CD4-positive, alpha-beta memory T cell (primary cell): ENCODE measurements around the gene TNS1. TPM values are rescaled to one million over a fixed set of nuclear protein-coding genes. Genes with fewer than 3 reads are reported as not detected.
"Not testable (repeated sequence)": the region's sequence is repeated elsewhere in the genome, so short reads cannot be mapped to it uniquely, and the experiment has no call there.

Experiments used
- CTCF ChIA-PET: fragments of 350-600 bp; sonication (Branson Sonifier 250); formaldehyde crosslinking; loops from one replicate; lab custom pipeline; 2021; ENCODE audit warnings: inconsistent platforms; ENCODE audit not compliant: partially characterized antibody; lab: Charles Lee
- POLR2A ChIA-PET: fragments of 350-600 bp; sonication (Branson Sonifier 250); formaldehyde crosslinking; loops from one replicate; lab custom pipeline; 2021; ENCODE audit not compliant: partially characterized antibody; lab: Charles Lee
- DNase-seq, 5 donors: peaks; one replicate each; pipeline versions ENCODE4 v3.0.0 to v3.0.0-alpha.2; 2020 to 2022; ENCODE audit warnings: mixed read lengths in 1 of 5
- H3K27ac ChIP-seq: one replicate; pipeline ENCODE4 v1.7.0; 2013; ENCODE audit warnings: low read depth, low read length
- H3K27me3 ChIP-seq: 2 replicates; pipeline ENCODE4 v1.7.0; 2013; ENCODE audit warnings: mild to moderate bottlenecking, low read length, moderate library complexity; ENCODE audit not compliant: insufficient read depth
- H3K36me3 ChIP-seq: 2 replicates; pipeline ENCODE4 v1.7.0; 2013; ENCODE audit warnings: mild to moderate bottlenecking, low read length, moderate library complexity; ENCODE audit not compliant: insufficient read depth
- H3K4me1 ChIP-seq: 2 replicates; pipeline ENCODE4 v1.7.0; 2013; ENCODE audit warnings: mild to moderate bottlenecking, low read length, moderate library complexity; ENCODE audit not compliant: insufficient read depth
- H3K4me3 ChIP-seq, 2 donors: one replicate each; pipeline ENCODE4 v1.7.0; 2013; ENCODE audit warnings: low read length in 2 of 2, mild to moderate bottlenecking in 1 of 2
- H3K9me3 ChIP-seq, 2 donors: one replicate each; pipeline ENCODE4 v1.7.0; 2013; ENCODE audit warnings: low read length in 2 of 2, control low read depth in 1 of 2; ENCODE audit not compliant: control insufficient read depth in 1 of 2
- H3K27ac Mint-ChIP-seq, 7 donors: one replicate each; pipeline ENCODE4 v1.8.0; 2020 to 2021; ENCODE audit warnings: mixed read lengths in 7 of 7, mild to moderate bottlenecking in 6 of 7, inconsistent platforms in 3 of 7, moderate library complexity in 3 of 7
- H3K27me3 Mint-ChIP-seq, 2 donors: one replicate each; pipeline ENCODE4 v1.8.0; 2020 to 2021; ENCODE audit warnings: mixed read lengths in 2 of 2
- H3K36me3 Mint-ChIP-seq, 2 donors: one replicate each; pipeline ENCODE4 v1.8.0; 2020 to 2021; ENCODE audit warnings: mixed read lengths in 2 of 2, inconsistent platforms in 1 of 2, mild to moderate bottlenecking in 1 of 2
- H3K4me1 Mint-ChIP-seq, 4 donors: one replicate each; pipeline ENCODE4 v1.8.0; 2020 to 2021; ENCODE audit warnings: mixed read lengths in 4 of 4, mild to moderate bottlenecking in 1 of 4
- H3K4me3 Mint-ChIP-seq, 8 donors: one replicate each; pipeline ENCODE4 v1.8.0; 2020 to 2021; ENCODE audit warnings: mixed read lengths in 8 of 8, mild to moderate bottlenecking in 7 of 8, moderate library complexity in 6 of 8, inconsistent platforms in 3 of 8
- H3K9me3 Mint-ChIP-seq, 8 donors: one replicate each; pipeline ENCODE4 v1.8.0; 2020 to 2021; ENCODE audit warnings: mixed read lengths in 8 of 8, mild to moderate bottlenecking in 5 of 8, inconsistent platforms in 3 of 8, moderate library complexity in 1 of 8
- intact Hi-C: fragments of 100-400 bp; cut with micrococcal nuclease; formaldehyde crosslinking; loops from one replicate; pipeline ENCODE4 v1.15.1; 2023
- polyA plus RNA-seq, 2 donors: library from polyadenylated mRNA; unstranded; fragments of 300-500 nt; fragmentation: Illumina TruSeq; gene quantifications; one replicate each; pipeline ENCODE4 v1.2.3, GENCODE V29; 2021
- total RNA-seq, 2 experiments: library from RNA; stranded (reverse); gene quantifications; one replicate each; pipeline ENCODE4 v1.2.3, GENCODE V29; 2021

Gene TNS1
- total and polyA plus RNA-seq, 4 experiments from 2014 or later, result 0.78 to 1.2 TPM; not detected in 2

DNA sequence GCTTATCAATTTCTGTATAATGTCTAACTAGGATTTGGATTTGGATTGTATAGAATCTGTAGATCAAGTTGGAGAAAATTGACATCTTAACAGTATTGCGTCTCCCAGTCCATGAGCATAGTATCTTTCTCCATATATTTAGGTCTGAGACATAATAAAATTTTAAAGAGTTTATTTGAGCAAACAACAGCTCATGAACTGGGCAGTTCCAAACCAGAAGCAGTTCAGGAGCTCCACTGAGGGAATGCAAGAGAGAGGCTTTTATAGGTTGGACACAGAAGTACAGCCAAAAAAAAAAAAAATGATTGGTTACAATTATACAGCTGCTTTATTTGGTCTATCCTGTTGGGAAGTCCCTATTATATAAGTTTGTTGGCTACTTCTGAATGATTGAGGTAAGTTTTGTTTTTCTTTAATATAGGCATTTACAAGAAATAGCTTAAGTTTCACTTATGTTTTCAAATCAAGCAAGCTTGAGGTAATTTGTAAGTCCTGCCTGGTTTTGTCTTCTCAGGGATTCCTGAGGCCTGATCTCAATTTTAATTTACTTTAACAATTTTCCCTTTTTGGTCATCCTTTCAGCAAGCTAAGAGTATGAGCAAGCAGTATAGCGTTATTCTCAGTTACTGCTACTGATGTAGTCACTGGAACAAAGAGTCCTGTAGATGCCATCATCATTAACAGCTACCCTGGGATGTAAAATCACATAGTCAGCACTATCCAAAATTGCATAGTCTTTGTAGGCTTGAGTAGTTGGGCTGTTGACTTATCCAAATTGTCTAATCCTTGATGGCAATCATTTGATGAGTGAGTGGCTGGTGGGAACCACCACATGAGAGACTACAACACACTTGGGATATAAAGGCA, 38.7 kb upstream of the TNS1 start:
- no peak overlapping the region for H3K4me3 ChIP-seq
- Mint-ChIP-seq H3K36me3 (peaks cover 0 to 3% of the 10 kb centered on the region in 2 donors), H3K9me3 (peaks cover 0 to 19% (median 5%) of the 10 kb centered on the region in 8 donors), H3K4me1 (peaks cover 0 to 9% (median 5%) of the 10 kb centered on the region in 4 donors), H3K4me3 (no peak overlapping the region), H3K27ac (no peak overlapping the region), H3K27me3 (peaks cover 11 to 12% of the 10 kb centered on the region in 2 donors)
- no peak overlapping the region for H3K27ac ChIP-seq
- ChIA-PET POLR2A (no interaction called here), CTCF (interaction anchor here (0.5 to 3.4 kb wide), 4 partner anchors 8 to 256 kb away, joined by 3 to 13 read pairs (median 3); no protein-coding TSS in a partner anchor)
- H3K36me3 ChIP-seq, result no peaks in the 10 kb centered on the region
- H3K4me1 ChIP-seq, result no peaks in the 10 kb centered on the region
- intact Hi-C loops, result no loop called here
- H3K27me3 ChIP-seq, result no peaks in the 10 kb centered on the region
- no peak for DNase-seq
- no peaks in the 10 kb centered on the region for H3K9me3 ChIP-seq

DNA sequence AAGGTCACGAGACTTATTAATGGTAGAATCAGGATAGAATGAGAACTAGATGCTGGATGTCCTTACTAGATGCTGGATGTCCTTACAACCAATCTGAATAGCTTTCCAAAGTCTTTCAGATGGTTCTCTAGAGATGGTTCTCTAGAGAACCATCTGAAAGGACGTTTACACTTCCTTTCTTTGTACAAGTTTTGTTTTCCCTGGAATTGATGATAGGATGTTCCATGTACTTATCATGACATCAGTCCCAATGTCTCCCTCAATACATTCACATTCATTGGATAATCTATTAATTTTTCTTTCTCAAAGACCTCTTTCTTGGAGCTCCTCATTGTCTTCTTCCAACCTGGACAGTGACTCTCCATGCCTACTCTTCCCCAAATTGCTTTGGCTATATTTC, 38.1 kb upstream of the TNS1 start:
- no peak for DNase-seq
- peak overlapping the region in 1 of 7 donors; percentile 69 for H3K27ac Mint-ChIP-seq
- intact Hi-C loops, result no loop called here
- no peak overlapping the region for H3K4me3 ChIP-seq
- CTCF ChIA-PET, result interaction anchor here (0.5 to 3.4 kb wide), 4 partner anchors 8 to 255 kb away, joined by 3 to 13 read pairs (median 3); no protein-coding TSS in a partner anchor
- H3K9me3 Mint-ChIP-seq, result peaks cover 0 to 19% (median 5%) of the 10 kb centered on the region in 8 donors
- POLR2A ChIA-PET, result no interaction called here
- H3K27ac ChIP-seq, result no peak overlapping the region
- H3K4me1 Mint-ChIP-seq, result peaks cover 0 to 9% (median 5%) of the 10 kb centered on the region in 4 donors
- H3K4me3 Mint-ChIP-seq, result no peak overlapping the region
- no peaks in the 10 kb centered on the region for H3K36me3 ChIP-seq
- no peaks in the 10 kb centered on the region for H3K27me3 ChIP-seq
- peaks cover 11 to 12% of the 10 kb centered on the region in 2 donors for H3K27me3 Mint-ChIP-seq
- H3K36me3 Mint-ChIP-seq, result peaks cover 0 to 3% of the 10 kb centered on the region in 2 donors
- H3K9me3 ChIP-seq, result no peaks in the 10 kb centered on the region
- H3K4me1 ChIP-seq, result no peaks in the 10 kb centered on the region

DNA sequence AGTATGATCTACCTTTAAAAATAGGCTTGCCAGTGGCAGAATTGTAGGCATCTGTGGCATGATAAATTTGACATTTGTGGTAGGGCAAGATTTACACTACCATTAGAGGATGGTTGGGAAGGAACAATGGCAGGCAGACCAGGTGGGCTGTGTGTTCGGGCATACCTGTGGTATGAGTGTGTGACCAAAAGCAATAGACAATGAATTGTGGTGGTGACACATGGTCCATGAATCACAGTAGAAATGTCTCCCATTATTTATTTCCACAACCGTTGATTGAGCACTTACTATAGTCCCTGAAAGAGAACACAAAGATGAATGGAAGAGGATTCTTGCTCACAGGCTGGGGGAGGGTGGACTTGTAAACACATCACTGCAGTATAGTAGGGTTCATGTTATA, 36.4 kb upstream of the TNS1 start:
- Mint-ChIP-seq H3K4me1 (peaks cover 8 to 10% (median 9%) of the 10 kb centered on the region in 4 donors), H3K27me3 (peaks cover 11 to 12% of the 10 kb centered on the region in 2 donors), H3K27ac (no peak overlapping the region), H3K36me3 (no peaks in the 10 kb centered on the region), H3K4me3 (no peak overlapping the region), H3K9me3 (peaks cover 0 to 9% (median 0%) of the 10 kb centered on the region in 8 donors)
- Histone ChIP-seq H3K9me3 (no peaks in the 10 kb centered on the region), H3K36me3 (no peaks in the 10 kb centered on the region), H3K27ac (no peak overlapping the region), H3K4me1 (peaks cover 12% of the 10 kb centered on the region), H3K27me3 (no peaks in the 10 kb centered on the region), H3K4me3 (no peak overlapping the region)
- ChIA-PET POLR2A (no interaction called here), CTCF (interaction anchor here (1.0 to 1.3 kb wide), 2 partner anchors 248 to 253 kb away, joined by 3 to 4 read pairs; no protein-coding TSS in a partner anchor)
- no peak for DNase-seq
- intact Hi-C loops, result no loop called here

DNA sequence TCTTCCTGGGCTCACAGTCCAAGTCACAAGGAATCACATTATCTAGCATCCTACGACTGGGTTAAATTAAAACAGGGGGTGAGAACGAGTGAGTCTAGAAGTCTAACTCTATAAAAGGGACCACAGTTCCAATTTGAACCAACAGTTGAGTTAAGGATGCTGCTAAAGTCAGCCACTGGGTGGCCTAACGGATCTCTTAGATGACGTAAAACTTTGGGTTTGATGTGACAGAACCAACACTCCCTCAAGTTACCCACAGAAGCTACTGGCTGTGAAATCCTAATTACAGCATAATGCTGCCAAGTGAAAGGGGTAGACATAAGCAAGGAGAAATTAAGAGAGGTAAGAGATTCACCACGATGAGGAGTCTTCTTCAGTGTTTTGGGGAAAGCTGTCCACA, 33.6 kb upstream of the TNS1 start:
- H3K27ac ChIP-seq, result no peak overlapping the region
- peaks cover 14% of the 10 kb centered on the region for H3K4me1 ChIP-seq
- ChIA-PET POLR2A (no interaction called here), CTCF (interaction anchor here (1.5 to 2.0 kb wide), 2 partner anchors 247 to 250 kb away, joined by 5 to 7 read pairs; no protein-coding TSS in a partner anchor)
- intact Hi-C loops, result no loop called here
- no peaks in the 10 kb centered on the region for H3K9me3 Mint-ChIP-seq
- H3K4me3 Mint-ChIP-seq, result peak overlapping the region in 2 of 8 donors; percentile 12 to 15
- no peaks in the 10 kb centered on the region for H3K36me3 ChIP-seq
- no peak overlapping the region for H3K27ac Mint-ChIP-seq
- DNase-seq, result no peak
- no peaks in the 10 kb centered on the region for H3K27me3 ChIP-seq
- H3K36me3 Mint-ChIP-seq, result no peaks in the 10 kb centered on the region
- H3K27me3 Mint-ChIP-seq, result peaks cover 11 to 12% of the 10 kb centered on the region in 2 donors
- no peaks in the 10 kb centered on the region for H3K9me3 ChIP-seq
- H3K4me3 ChIP-seq, result no peak overlapping the region
- H3K4me1 Mint-ChIP-seq, result peaks cover 6 to 11% (median 8%) of the 10 kb centered on the region in 4 donors

- Histone ChIP-seq H3K27me3 (no peaks in the 10 kb centered on the region), H3K9me3 (no peaks in the 10 kb centered on the region), H3K4me3 (no peak overlapping the region), H3K27ac (no peak overlapping the region), H3K36me3 (no peaks in the 10 kb centered on the region), H3K4me1 (peaks cover 14% of the 10 kb centered on the region)
- no peak for DNase-seq
- CTCF ChIA-PET, result interaction anchor here (1.3 to 2.0 kb wide), 3 partner anchors 14 to 249 kb away, joined by 4 to 7 read pairs (median 5); no protein-coding TSS in a partner anchor
- POLR2A ChIA-PET, result no interaction called here
- Mint-ChIP-seq H3K27me3 (peaks cover 10 to 11% of the 10 kb centered on the region in 2 donors), H3K9me3 (no peaks in the 10 kb centered on the region), H3K4me1 (peaks cover 6 to 11% (median 7%) of the 10 kb centered on the region in 4 donors), H3K27ac (peak overlapping the region in 3 of 7 donors; percentile 44 to 71 (median 52)), H3K4me3 (peak overlapping the region in 5 of 8 donors; percentile 15 to 44 (median 31)), H3K36me3 (no peaks in the 10 kb centered on the region)
- intact Hi-C loops, result no loop called here
These were observed 32.8 kb upstream of the TNS1 start for GRCh38 chr2:218035463-218036100.

GRCh38 chr2:218034497-218035213, 31.9 kb upstream of the TNS1 start:
- peak overlapping the region in 5 of 7 donors; percentile 56 to 85 (median 77) for H3K27ac Mint-ChIP-seq
- H3K27me3 ChIP-seq, H3K27ac ChIP-seq, H3K36me3 ChIP-seq, H3K36me3 Mint-ChIP-seq, H3K9me3 ChIP-seq, H3K9me3 Mint-ChIP-seq, H3K27me3 Mint-ChIP-seq, POLR2A ChIA-PET: not testable (repeated sequence)
- CTCF ChIA-PET, result interaction anchor here (0.5 to 3.1 kb wide), 8 partner anchors 12 to 249 kb away, joined by 3 to 18 read pairs (median 4); no protein-coding TSS in a partner anchor
- peak overlapping the region; percentile 69 to 85 (median 78) for H3K4me3 Mint-ChIP-seq
- peaks cover 6 to 11% (median 7%) of the 10 kb centered on the region in 4 donors for H3K4me1 Mint-ChIP-seq
- Histone ChIP-seq H3K4me1 (peaks cover 14% of the 10 kb centered on the region), H3K4me3 (peak overlapping the region in 1 of 2 donors; percentile 63)
- intact Hi-C loops, result loop anchor here (1.0 to 5.0 kb wide), 3 partner anchors 147 to 249 kb away; no protein-coding TSS in a partner anchor
- peak; percentile 64 to 81 (median 72) for DNase-seq
